Measurements from ENCODE around the gene SFRP5.

DNA sequence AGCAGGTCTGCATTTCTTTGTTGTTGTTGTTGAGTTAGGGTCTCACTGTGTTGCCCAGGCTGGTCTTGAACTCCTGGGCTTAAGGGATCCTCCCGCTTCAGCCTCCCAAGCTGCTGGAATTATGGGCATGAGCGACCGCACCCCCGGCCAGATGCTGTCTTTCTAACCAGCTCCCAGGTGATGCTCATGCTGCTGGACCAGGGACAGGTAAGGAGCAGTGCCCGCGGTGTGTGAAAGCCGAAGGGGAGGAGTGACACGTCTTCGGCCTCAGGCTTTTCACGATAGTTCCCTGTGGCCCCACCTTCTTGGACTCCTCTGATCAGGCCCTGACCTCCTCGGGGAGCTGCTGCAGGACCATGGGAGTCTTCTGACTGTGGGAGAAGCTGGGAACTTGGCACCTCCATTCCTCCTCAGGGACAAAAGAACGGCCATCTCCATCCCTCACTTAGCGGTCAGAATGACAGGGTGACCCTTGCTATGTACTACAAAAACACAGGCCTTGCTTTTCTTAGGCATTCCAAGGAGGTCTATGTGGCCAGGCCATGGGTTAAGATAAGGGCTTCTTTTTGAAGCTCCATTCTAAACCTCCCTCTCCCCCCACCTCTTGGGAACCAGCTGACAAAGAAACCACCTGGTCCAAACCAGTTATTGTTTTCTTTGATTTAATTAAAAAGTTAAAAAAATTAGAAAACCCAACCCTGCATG lies 5.5 kb downstream of the SFRP5 start:
- TF ChIP-seq GATA2 (IDR thresholded peaks at IDR 0.05; ENCODE audit: low read depth, low read length), result no peak
- no peak for TF ChIP-seq GATA3 (IDR thresholded peaks at IDR 0.05; ENCODE audit: low read depth, low read length)

Measured in SH-SY5Y (cell line).